GM12873 (cell line): ENCODE data around the gene FUZ.

Experiments
- CTCF ChIP-seq: IDR thresholded peaks from 2 replicates; pipeline ENCODE4 v1.5.1; 2012; ENCODE audit warnings: low read depth, mild to moderate bottlenecking, moderate library complexity, low read length, control low read depth; ENCODE audit not compliant: insufficient read depth; ENCODE audit errors: missing control alignments

Gene FUZ

GRCh38 chr19:49849433-49850220 lies 36.5 kb upstream of the FUZ start:
- TF ChIP-seq CTCF, result no peak

GRCh38 chr19:49848938-49849337 lies 35.8 kb upstream of the FUZ start:
- no peak for TF ChIP-seq CTCF

GRCh38 chr19:49847731-49848696 lies 34.9 kb upstream of the FUZ start:
- no peak for TF ChIP-seq CTCF

GRCh38 chr19:49846408-49846807 lies 33.3 kb upstream of the FUZ start:
- TF ChIP-seq CTCF, result no peak

GRCh38 chr19:49845414-49845813 lies 32.3 kb upstream of the FUZ start:
- TF ChIP-seq CTCF, result no peak

- no peak for TF ChIP-seq CTCF
Observed at GRCh38 chr19:49844138-49845095, 31.3 kb upstream of the FUZ start.

GRCh38 chr19:49843265-49843664 lies 30.2 kb upstream of the FUZ start:
- TF ChIP-seq CTCF, result no peak
